Fibroblast of lung (primary cell): ENCODE results near the gene CES5A. TPM values are rescaled to one million over a fixed set of nuclear protein-coding genes. Genes with fewer than 3 reads are reported as not detected.
A peak's percentile ranks its signal among the peaks of the same experiment; 100 is the strongest.
"Not testable (repeated sequence)": the region's sequence is repeated elsewhere in the genome, so short reads cannot be mapped to it uniquely, and the experiment has no call there.

ENCODE experiments used
- DNase-seq, 2 donors: peaks; one replicate each; pipeline versions ENCODE4 v3.0.0 to v3.0.0-alpha.2; 2010; ENCODE audit warnings: low read depth in 2 of 2
- H2AFZ ChIP-seq: 2 replicates; pipeline ENCODE4 v1.5.1; 2012; ENCODE audit warnings: low read length, control low read depth, inconsistent platforms
- H3K27ac ChIP-seq: 2 replicates; pipeline ENCODE4 v1.5.1; 2011; ENCODE audit warnings: low read length, control low read depth; ENCODE audit not compliant: insufficient read depth
- H3K27me3 ChIP-seq: 2 replicates; pipeline ENCODE4 v1.5.1; 2011; ENCODE audit warnings: mild to moderate bottlenecking, low read length; ENCODE audit not compliant: control insufficient read depth, insufficient read depth
- H3K36me3 ChIP-seq: 2 replicates; pipeline ENCODE4 v1.5.1; 2011; ENCODE audit warnings: low read length; ENCODE audit not compliant: control insufficient read depth, insufficient read depth
- H3K4me1 ChIP-seq: 2 replicates; pipeline ENCODE4 v1.5.1; 2011; ENCODE audit warnings: low read length; ENCODE audit not compliant: control insufficient read depth, insufficient read depth; ENCODE audit errors: extremely low read depth
- H3K4me2 ChIP-seq: 2 replicates; pipeline ENCODE4 v1.5.1; 2011; ENCODE audit warnings: low read length, control low read depth; ENCODE audit not compliant: insufficient read depth; ENCODE audit errors: extremely low read depth
- H3K4me3 ChIP-seq, 4 experiments: fragments of 200-600 bp in 1 of 4; sonication (generic) in 1 of 4; replicated peaks in 1 of 4; 2 replicates each; pipeline ENCODE4 v1.5.1; 2011 to 2016; ENCODE audit warnings: low read length in 4 of 4, low read depth in 3 of 4, mild to moderate bottlenecking in 3 of 4, control low read depth in 2 of 4, inconsistent platforms in 1 of 4, mixed read lengths in 1 of 4; ENCODE audit not compliant: insufficient read depth in 1 of 4; ENCODE audit errors: control extremely low read depth in 1 of 4
- H3K79me2 ChIP-seq: 2 replicates; pipeline ENCODE4 v1.5.1; 2012; ENCODE audit warnings: mild to moderate bottlenecking, low read length, inconsistent platforms; ENCODE audit not compliant: control insufficient read depth, insufficient read depth
- H3K9ac ChIP-seq: 2 replicates; pipeline ENCODE4 v1.5.1; 2011; ENCODE audit warnings: mild to moderate bottlenecking, low read length, control low read depth; ENCODE audit not compliant: insufficient read depth
- H3K9me3 ChIP-seq: 2 replicates; pipeline ENCODE4 v1.5.1; 2012; ENCODE audit warnings: low read depth, low read length; ENCODE audit not compliant: control insufficient read depth, insufficient read depth
- H4K20me1 ChIP-seq: 2 replicates; pipeline ENCODE4 v1.5.1; 2011; ENCODE audit warnings: low read length; ENCODE audit not compliant: control insufficient read depth, insufficient read depth; ENCODE audit errors: extremely low read depth
- CTCF ChIP-seq, 2 donors: IDR thresholded peaks in 1 of 2; conservative IDR thresholded peaks in 1 of 2; 1 replicate in 1 of 2; 2 replicates in 1 of 2; pipeline ENCODE4 v1.5.1; 2011 to 2012; ENCODE audit warnings: low read length in 2 of 2, control low read depth in 1 of 2, inconsistent platforms in 1 of 2, low read depth in 1 of 2, mild to moderate bottlenecking in 1 of 2
- EZH2 ChIP-seq: IDR thresholded peaks from 2 replicates; pipeline ENCODE4 v1.5.1; 2012; ENCODE audit warnings: low read length, control low read depth, mild to moderate bottlenecking; ENCODE audit errors: missing control alignments
- polyA plus RNA-seq, 2 donors: library from polyadenylated mRNA; depleted of rRNA in 1 of 2; stranded (reverse) in 1 of 2; unstranded in 1 of 2; fragments of >200 nt; gene quantifications; 2 replicates each; pipeline ENCODE4 v1.2.1, GENCODE V29; 2011 to 2012; ENCODE audit warnings: missing spikeins in 1 of 2
- total RNA-seq: library from RNA; depleted of rRNA; stranded (reverse); fragments of >200 nt; gene quantifications from 2 replicates; pipeline ENCODE4 v1.2.1, GENCODE V29; 2014

The CES5A gene
- total and polyA plus RNA-seq, 2 donors (not counting 1 experiment from before 2014, with no cell fraction given): not detected

DNA sequence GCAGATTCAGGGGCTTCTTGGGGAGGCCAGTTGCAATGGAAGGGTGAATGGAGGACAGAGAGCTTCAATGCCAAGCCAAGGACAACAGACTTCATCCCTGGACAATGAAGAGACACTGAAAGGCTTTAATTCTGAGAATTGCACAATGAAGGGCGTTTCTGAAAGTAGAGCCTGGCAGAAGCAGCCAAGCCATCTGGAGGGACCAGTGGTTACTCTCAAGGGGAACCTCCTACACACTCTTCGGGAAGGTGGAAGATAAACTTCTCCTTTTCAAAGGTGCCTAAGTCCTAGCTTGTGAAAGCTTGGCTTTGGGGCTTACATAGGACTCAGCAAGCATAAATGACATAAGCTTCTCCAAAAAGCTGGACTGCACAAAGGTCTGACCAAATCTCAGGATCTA is 36.1 kb downstream of the CES5A start:
- Histone ChIP-seq H3K36me3 (no peaks in the 10 kb centered on the region), H4K20me1 (no peaks in the 10 kb centered on the region), H3K27ac (no peak overlapping the region), H2AFZ (no peak overlapping the region), H3K4me3 (no peak overlapping the region), H3K79me2 (no peaks in the 10 kb centered on the region), H3K9me3 (no peaks in the 10 kb centered on the region), H3K4me2 (no peak overlapping the region), H3K4me1 (no peaks in the 10 kb centered on the region), H3K27me3 (no peaks in the 10 kb centered on the region), H3K9ac (no peak overlapping the region)
- DNase-seq: no peak
- no peak for TF ChIP-seq EZH2
- TF ChIP-seq CTCF (conservative IDR thresholded peaks at IDR 0.05 in 1 of 2, IDR thresholded peaks at IDR 0.05 in 1 of 2; ENCODE audit: low read depth in 1 of 2, low read length in 2 of 2): no peak

GRCh38 chr16:55836158-55836611 is 39.0 kb downstream of the CES5A start:
- no peak overlapping the region for H3K4me2 ChIP-seq
- no peak overlapping the region for H3K27ac ChIP-seq

GRCh38 chr16:55835581-55835980 is 39.6 kb downstream of the CES5A start:
- H3K27me3 ChIP-seq: peaks cover 4% of the 10 kb centered on the region
- no peak overlapping the region for H3K4me2 ChIP-seq
- no peaks in the 10 kb centered on the region for H3K4me1 ChIP-seq
- H4K20me1 ChIP-seq: no peaks in the 10 kb centered on the region
- peak in 1 of 2 donors; percentile 9 for DNase-seq
- H3K27ac ChIP-seq: no peak overlapping the region
- no peaks in the 10 kb centered on the region for H3K79me2 ChIP-seq
- no peak overlapping the region for H3K9ac ChIP-seq
- H3K9me3 ChIP-seq: no peaks in the 10 kb centered on the region
- no peaks in the 10 kb centered on the region for H3K36me3 ChIP-seq
- H2AFZ ChIP-seq: no peak overlapping the region
- H3K4me3 ChIP-seq: no peak overlapping the region
- TF ChIP-seq CTCF (conservative IDR thresholded peaks at IDR 0.05 in 1 of 2, IDR thresholded peaks at IDR 0.05 in 1 of 2; ENCODE audit: low read depth in 1 of 2, low read length in 2 of 2) (no peak), EZH2 (no peak)

More at GRCh38 chr16:55836158-55836611, 39.0 kb downstream of the CES5A start:
- Histone ChIP-seq H3K9me3 (no peaks in the 10 kb centered on the region), H3K27me3 (peaks cover 4% of the 10 kb centered on the region), H3K4me3 (no peak overlapping the region), H2AFZ (no peak overlapping the region), H3K79me2 (no peaks in the 10 kb centered on the region), H4K20me1 (no peaks in the 10 kb centered on the region), H3K36me3 (no peaks in the 10 kb centered on the region), H3K4me1 (no peaks in the 10 kb centered on the region), H3K9ac (no peak overlapping the region)
- TF ChIP-seq EZH2 (no peak), CTCF (conservative IDR thresholded peaks at IDR 0.05 in 1 of 2, IDR thresholded peaks at IDR 0.05 in 1 of 2; ENCODE audit: low read depth in 1 of 2, low read length in 2 of 2) (no peak)
- peak in 1 of 2 donors; percentile 4 for DNase-seq

DNA sequence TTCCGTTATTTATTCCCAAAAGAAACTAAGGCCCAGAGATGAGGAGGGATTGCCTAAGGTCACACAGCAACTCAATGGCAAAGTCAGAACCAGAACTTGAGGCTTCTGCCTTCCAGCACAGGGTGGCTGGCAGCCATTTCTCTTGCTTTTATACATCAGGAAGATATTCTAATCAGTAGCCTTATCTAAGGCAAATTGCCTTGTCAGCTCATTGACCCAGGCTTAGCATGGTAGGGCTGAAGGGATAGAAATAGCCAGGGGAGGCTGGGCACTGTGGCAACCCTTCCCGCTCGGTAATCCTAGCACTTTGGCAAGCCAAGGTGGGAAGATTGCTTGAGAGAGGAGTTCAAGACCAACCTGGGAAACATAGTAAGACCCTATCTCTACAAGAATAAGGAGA is 40.0 kb downstream of the CES5A start:
- H3K27me3 ChIP-seq, H3K4me1 ChIP-seq, H3K9ac ChIP-seq, H3K79me2 ChIP-seq, H3K9me3 ChIP-seq, H3K36me3 ChIP-seq, H3K4me3 ChIP-seq, H2AFZ ChIP-seq, H4K20me1 ChIP-seq, H3K4me2 ChIP-seq, DNase-seq, H3K27ac ChIP-seq: not testable (repeated sequence)
